Measurements from ENCODE around the gene AOPEP.

- TF ChIP-seq CTCF (conservative IDR thresholded peaks at IDR 0.05 in 1 of 2, IDR thresholded peaks at IDR 0.05 in 1 of 2; ENCODE audit: extremely low read depth in 1 of 2, insufficient read depth in 1 of 2, low read depth in 1 of 2, low read length in 2 of 2) (no peak), EZH2 (IDR thresholded peaks at IDR 0.05; ENCODE audit: borderline replicate concordance, low read length) (no peak)
Observed at GRCh38 chr9:95096381-95096780, 369.9 kb downstream of the AOPEP start.

All from mammary epithelial cell (primary cell).